Measurements from ENCODE around the gene E2F1. TPM values are rescaled to one million over a fixed set of nuclear protein-coding genes. Genes with fewer than 3 reads are reported as not detected.
"Not testable (repeated sequence)": the region's sequence is repeated elsewhere in the genome, so short reads cannot be mapped to it uniquely, and the experiment has no call there.

E2F1 gene
- total RNA-seq, 4 donors from 2014 or later, result 1.2 to 1.9 (median 1.5) TPM

GRCh38 chr20:33702861-33703260 is 16.7 kb upstream of the E2F1 start:
- no peak for TF ChIP-seq CTCF (IDR thresholded peaks at IDR 0.05)
- ATAC-seq (ENCODE audit: low FRiP score) (no peak), DNase-seq (ENCODE audit: low spot score) (no peak)

- DNase-seq (ENCODE audit: low spot score), result no peak
Observed at GRCh38 chr20:33701629-33702450, 15.7 kb upstream of the E2F1 start.

GRCh38 chr20:33700696-33701441 is 14.7 kb upstream of the E2F1 start:
- not testable (repeated sequence) for ATAC-seq (ENCODE audit: low FRiP score); DNase-seq (ENCODE audit: low spot score)

More at GRCh38 chr20:33701629-33702450, 15.7 kb upstream of the E2F1 start:
- TF ChIP-seq CTCF (IDR thresholded peaks at IDR 0.05), result no peak
- ATAC-seq (ENCODE audit: low FRiP score), result no peak

- DNase-seq (ENCODE audit: low spot score); ATAC-seq (ENCODE audit: low FRiP score): not testable (repeated sequence)
Observed at GRCh38 chr20:33698966-33699365, 12.8 kb upstream of the E2F1 start.

GRCh38 chr20:33697129-33697528 is 10.9 kb upstream of the E2F1 start:
- peak; percentile 9 for ATAC-seq (ENCODE audit: low FRiP score)
- DNase-seq (ENCODE audit: low spot score), result no peak
- TF ChIP-seq CTCF (IDR thresholded peaks at IDR 0.05), result no peak

- no peak for ATAC-seq (ENCODE audit: low FRiP score)
- TF ChIP-seq CTCF (IDR thresholded peaks at IDR 0.05), result no peak
Observed at GRCh38 chr20:33696448-33696847, 10.3 kb upstream of the E2F1 start.

GRCh38 chr20:33694639-33695012 is 8.4 kb upstream of the E2F1 start:
- DNase-seq (ENCODE audit: low spot score), result no peak
- no peak for TF ChIP-seq CTCF (IDR thresholded peaks at IDR 0.05)
- ATAC-seq (ENCODE audit: low FRiP score), result no peak

More at GRCh38 chr20:33696448-33696847, 10.3 kb upstream of the E2F1 start:
- DNase-seq (ENCODE audit: low spot score), result no peak
